GM19452 (cell line): ENCODE data around the gene COMMD9.

Source experiments
- ATAC-seq: cut with Tn5 transposase; IDR thresholded peaks from one replicate; pipeline ENCODE4 v1.9.1; 2021; ENCODE audit not compliant: unreplicated experiment

The COMMD9 gene

DNA sequence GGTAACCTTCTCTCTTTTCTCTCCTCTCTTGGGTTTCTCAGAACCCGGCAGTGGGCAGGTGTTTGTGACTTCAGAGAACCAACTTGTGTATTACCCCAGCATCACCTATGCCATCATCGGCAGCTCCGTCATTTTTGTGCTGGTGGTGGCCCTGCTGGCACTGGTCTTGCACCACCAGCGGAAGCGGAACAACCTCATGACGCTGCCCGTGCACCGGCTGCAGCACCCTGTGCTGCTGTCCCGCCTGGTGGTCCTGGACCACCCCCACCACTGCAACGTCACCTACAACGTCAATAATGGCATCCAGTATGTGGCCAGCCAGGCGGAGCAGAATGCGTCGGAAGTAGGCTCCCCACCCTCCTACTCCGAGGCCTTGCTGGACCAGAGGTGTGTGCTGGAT, 62.2 kb downstream of the COMMD9 start:
- ATAC-seq = no peak

DNA sequence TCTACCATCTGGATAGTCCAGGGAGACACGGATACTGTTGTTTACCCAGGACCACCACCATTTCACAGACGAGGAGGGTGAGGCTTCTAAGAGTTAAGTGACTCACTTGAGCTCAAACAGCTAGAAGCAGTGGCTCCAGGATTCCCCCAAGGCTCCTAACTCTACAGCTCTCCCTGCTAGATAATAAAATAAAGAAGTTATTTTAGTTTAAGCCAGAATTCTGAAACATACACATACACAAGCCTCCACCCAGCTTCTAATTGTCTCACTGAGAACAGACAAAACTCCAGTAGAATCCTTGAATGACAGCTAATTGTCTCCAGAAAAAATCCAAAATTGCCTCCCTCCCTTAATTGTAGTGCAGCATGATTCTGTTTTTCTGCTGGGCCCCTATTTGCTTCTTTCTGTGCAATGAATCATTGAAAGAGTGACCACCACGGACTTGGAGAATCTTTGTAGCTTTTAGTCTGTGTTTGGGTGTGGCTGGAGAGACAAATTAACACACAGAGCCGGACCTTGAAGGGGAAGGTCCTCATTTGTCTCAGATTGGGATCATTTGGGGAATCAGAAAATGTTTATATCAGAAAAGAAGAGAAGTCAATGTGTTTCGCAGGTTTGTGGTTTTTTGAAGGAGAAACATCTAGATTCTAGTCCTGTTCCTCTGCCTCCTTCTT, 64.9 kb downstream of the COMMD9 start:
- ATAC-seq = no peak

DNA sequence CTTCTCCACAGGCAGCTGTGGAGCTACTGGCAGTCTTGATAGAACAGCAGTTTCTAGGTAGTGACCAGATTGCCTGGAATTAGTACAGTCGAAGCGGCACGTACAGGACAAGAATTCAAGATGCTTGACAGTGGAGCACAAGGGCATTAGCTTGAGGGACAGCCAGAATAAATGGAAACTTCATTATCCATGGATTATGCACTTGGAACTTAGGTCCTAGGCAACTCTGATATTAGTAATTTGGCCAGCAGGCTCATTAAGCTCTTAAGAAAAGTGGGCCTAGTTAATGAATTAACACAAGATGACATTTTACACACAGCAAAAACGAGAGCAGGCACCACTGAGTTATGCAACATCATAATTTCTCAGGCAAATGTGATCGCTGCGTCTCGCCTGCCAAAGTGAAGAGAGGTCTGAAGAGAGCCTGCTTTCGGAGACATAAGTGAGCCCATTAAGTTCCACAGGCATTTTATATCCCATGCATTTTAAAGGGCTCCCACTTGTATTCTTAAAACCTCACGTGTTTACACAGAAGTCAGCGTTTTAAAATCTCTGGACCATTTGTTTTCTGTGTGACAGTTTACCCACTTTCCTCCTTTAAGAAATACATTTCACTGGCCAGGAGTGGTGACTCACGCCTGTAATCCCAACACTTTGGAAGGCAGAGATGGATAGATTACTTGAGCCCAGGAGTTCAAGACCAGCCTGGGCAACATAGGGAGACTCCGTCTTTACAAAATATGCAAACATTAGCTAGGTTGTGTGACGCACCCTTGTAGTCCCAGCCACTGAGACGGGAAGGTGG, 66.2 kb downstream of the COMMD9 start:
- no peak for ATAC-seq
